GM18505 (cell line): ENCODE measurements around the gene CRB2.

Experiments
- ATAC-seq: cut with Tn5 transposase; IDR thresholded peaks from one replicate; pipeline ENCODE4 v1.9.1; 2021; ENCODE audit not compliant: unreplicated experiment
- POLR2A ChIP-seq: IDR thresholded peaks from 4 replicates; pipeline ENCODE4 v1.6.1; 2011; ENCODE audit warnings: borderline replicate concordance; ENCODE audit not compliant: insufficient read depth, insufficient read length; ENCODE audit errors: extremely low read depth

CRB2 gene

GRCh38 chr9:123370526-123371227 is 14.7 kb downstream of the CRB2 start:
- ATAC-seq = no peak
- no peak for TF ChIP-seq POLR2A

- ATAC-seq = no peak
- no peak for TF ChIP-seq POLR2A
Measured at GRCh38 chr9:123371228-123371584, 15.2 kb downstream of the CRB2 start.

- no peak for TF ChIP-seq POLR2A
- ATAC-seq = no peak
Measured at GRCh38 chr9:123371805-123372590, 16.0 kb downstream of the CRB2 start.

- ATAC-seq = no peak
- TF ChIP-seq POLR2A = no peak
Measured at GRCh38 chr9:123372766-123373446, 16.9 kb downstream of the CRB2 start.

- ATAC-seq = no peak
- no peak for TF ChIP-seq POLR2A
Measured at GRCh38 chr9:123373447-123373923, 17.5 kb downstream of the CRB2 start.

- TF ChIP-seq POLR2A = no peak
- no peak for ATAC-seq
Measured at GRCh38 chr9:123373946-123374345, 17.9 kb downstream of the CRB2 start.

GRCh38 chr9:123375469-123376132 is 19.6 kb downstream of the CRB2 start:
- TF ChIP-seq POLR2A = no peak
- ATAC-seq = no peak

- no peak for TF ChIP-seq POLR2A
- no peak for ATAC-seq
Measured at GRCh38 chr9:123376218-123377071, 20.4 kb downstream of the CRB2 start.

GRCh38 chr9:123377211-123377971 is 21.4 kb downstream of the CRB2 start:
- no peak for TF ChIP-seq POLR2A
- ATAC-seq = no peak

GRCh38 chr9:123378025-123378424 is 22.0 kb downstream of the CRB2 start:
- ATAC-seq = no peak
- no peak for TF ChIP-seq POLR2A

- ATAC-seq = no peak
- TF ChIP-seq POLR2A = no peak
Measured at GRCh38 chr9:123378956-123379660, 23.1 kb downstream of the CRB2 start.

- TF ChIP-seq POLR2A = no peak
- no peak for ATAC-seq
Measured at GRCh38 chr9:123380852-123381705, 25.1 kb downstream of the CRB2 start.
